Esophagus squamous epithelium (tissue), 5 donors: ENCODE results near the gene GBF1. TPM values are rescaled to one million over a fixed set of nuclear protein-coding genes. Genes with fewer than 3 reads are reported as not detected.

ENCODE experiments used
- DNase-seq: peaks from one replicate; lab custom pipeline; 2025; lab: John Stamatoyannopoulos, UW
- H3K27ac ChIP-seq, 4 donors: fragments of 200-600 bp; sonication (generic); one replicate each; pipeline ENCODE4 v1.5.1; 2016 to 2019; ENCODE audit warnings: mild to moderate bottlenecking in 1 of 4
- H3K27me3 ChIP-seq, 4 donors: fragments of 200-600 bp; sonication (generic); 1 replicate in 3 of 4; 2 replicates in 1 of 4; pipeline versions ENCODE4 v1.5.1 to v1.6.0; 2017 to 2021; ENCODE audit warnings: antibody characterized with exemption in 1 of 4
- H3K36me3 ChIP-seq, 3 donors: fragments of 200-600 bp; sonication (generic); one replicate each; pipeline ENCODE4 v1.5.1; 2016 to 2019
- H3K4me1 ChIP-seq, 3 donors: fragments of 200-600 bp; sonication (generic); one replicate each; pipeline ENCODE4 v1.5.1; 2017 to 2019
- H3K4me3 ChIP-seq, 4 donors: fragments of 200-600 bp; sonication (generic); 1 replicate in 3 of 4; 2 replicates in 1 of 4; pipeline ENCODE4 v1.5.1; 2016 to 2019; ENCODE audit warnings: mild to moderate bottlenecking in 2 of 4, moderate library complexity in 1 of 4
- H3K9me3 ChIP-seq, 3 donors: fragments of 200-600 bp; sonication (generic); one replicate each; pipeline ENCODE4 v1.5.1; 2016 to 2019
- POLR2A ChIP-seq, 4 donors: fragments of 450-650 bp; IDR thresholded peaks; one replicate each; pipeline ENCODE4 v1.6.1; 2017; ENCODE audit warnings: antibody characterized with exemption in 4 of 4, mild to moderate bottlenecking in 4 of 4, moderate library complexity in 3 of 4
- WGBS, 2 donors: methylation state at CpG; one replicate each; pipeline ENCODE4 v1.1.5; 2018; 5-methylcytosine and 5-hydroxymethylcytosine counted together
- intact Hi-C: fragments of 100-400 bp; cut with DNase I; formaldehyde crosslinking; loops from one replicate; pipeline ENCODE4 v1.15.0; 2022
- total RNA-seq, 4 donors: library from RNA; depleted of rRNA; stranded (reverse); fragments of >200 nt; gene quantifications; one replicate each; pipeline ENCODE4 v1.1.0, GENCODE V29; 2016
- TF ChIP-seq, protein P1 (sequence below), 6 experiments: fragments of 450-650 bp in 4 of 6; fragments of 200-600 bp in 2 of 6; sonication (generic) in 2 of 6; IDR thresholded peaks; one replicate each; pipeline ENCODE4 v1.5.1; 2016 to 2019; ENCODE audit warnings: antibody characterized with exemption in 6 of 6, mild to moderate bottlenecking in 4 of 6, moderate library complexity in 4 of 6
- donor health status: DM: yes; HTN: yes; CAD: no.

GBF1 gene
- total RNA-seq, 4 donors from 2014 or later: 22.5 to 39.0 (median 28.6) TPM

GRCh38 chr10:102405108-102405571 lies 159.8 kb downstream of the GBF1 start:
- Histone ChIP-seq H3K27me3 (peaks cover 3 to 41% (median 11%) of the 10 kb centered on the region in 4 donors), H3K27ac (no peak overlapping the region), H3K9me3 (no peaks in the 10 kb centered on the region), H3K4me1 (peaks cover 11 to 40% (median 12%) of the 10 kb centered on the region in 3 donors), H3K36me3 (peaks cover 17 to 32% (median 27%) of the 10 kb centered on the region in 3 donors), H3K4me3 (no peak overlapping the region)
- WGBS, 2 donors: 76 to 95% methylated on average over 8 of the region's 19 CpGs
- no peak for DNase-seq
- TF ChIP-seq, protein P1, sequence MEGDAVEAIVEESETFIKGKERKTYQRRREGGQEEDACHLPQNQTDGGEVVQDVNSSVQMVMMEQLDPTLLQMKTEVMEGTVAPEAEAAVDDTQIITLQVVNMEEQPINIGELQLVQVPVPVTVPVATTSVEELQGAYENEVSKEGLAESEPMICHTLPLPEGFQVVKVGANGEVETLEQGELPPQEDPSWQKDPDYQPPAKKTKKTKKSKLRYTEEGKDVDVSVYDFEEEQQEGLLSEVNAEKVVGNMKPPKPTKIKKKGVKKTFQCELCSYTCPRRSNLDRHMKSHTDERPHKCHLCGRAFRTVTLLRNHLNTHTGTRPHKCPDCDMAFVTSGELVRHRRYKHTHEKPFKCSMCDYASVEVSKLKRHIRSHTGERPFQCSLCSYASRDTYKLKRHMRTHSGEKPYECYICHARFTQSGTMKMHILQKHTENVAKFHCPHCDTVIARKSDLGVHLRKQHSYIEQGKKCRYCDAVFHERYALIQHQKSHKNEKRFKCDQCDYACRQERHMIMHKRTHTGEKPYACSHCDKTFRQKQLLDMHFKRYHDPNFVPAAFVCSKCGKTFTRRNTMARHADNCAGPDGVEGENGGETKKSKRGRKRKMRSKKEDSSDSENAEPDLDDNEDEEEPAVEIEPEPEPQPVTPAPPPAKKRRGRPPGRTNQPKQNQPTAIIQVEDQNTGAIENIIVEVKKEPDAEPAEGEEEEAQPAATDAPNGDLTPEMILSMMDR (IDR thresholded peaks at IDR 0.05): no peak
- no peak for TF ChIP-seq POLR2A (IDR thresholded peaks at IDR 0.05)
- intact Hi-C loops: no loop called here

- peaks cover 13 to 40% (median 15%) of the 10 kb centered on the region in 3 donors for H3K4me1 ChIP-seq
- WGBS, 2 donors: 53 to 56% methylated on average over 5 to 6 of the region's 6 CpGs
- H3K4me3 ChIP-seq: no peak overlapping the region
- intact Hi-C loops: no loop called here
- H3K36me3 ChIP-seq: peaks cover 17 to 27% (median 23%) of the 10 kb centered on the region in 3 donors
- DNase-seq: no peak
- no peaks in the 10 kb centered on the region for H3K9me3 ChIP-seq
- no peak overlapping the region for H3K27ac ChIP-seq
- H3K27me3 ChIP-seq: peaks cover 7 to 46% (median 16%) of the 10 kb centered on the region in 4 donors
- TF ChIP-seq POLR2A (IDR thresholded peaks at IDR 0.05): no peak
Measured at GRCh38 chr10:102405632-102406031, 160.3 kb downstream of the GBF1 start.

DNA sequence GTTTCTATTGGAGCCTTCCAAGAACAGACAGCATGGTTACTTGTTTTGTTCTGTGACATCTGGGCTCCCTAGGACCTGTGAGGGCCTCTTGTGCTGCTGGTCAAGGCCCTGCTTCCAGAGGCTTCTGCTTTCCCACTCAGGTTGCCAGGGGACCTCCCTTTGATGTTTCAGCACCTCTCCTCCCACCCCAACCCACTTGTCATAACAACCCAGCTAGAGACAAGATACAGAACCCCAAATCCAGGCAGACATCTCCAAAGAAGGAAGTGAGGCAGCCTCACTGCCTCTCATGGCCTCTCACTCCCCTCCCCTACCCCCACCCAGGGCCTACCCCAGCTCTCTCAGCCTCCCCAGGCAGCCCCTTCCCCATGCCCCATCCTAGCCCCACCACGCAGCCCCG lies 161.5 kb downstream of the GBF1 start:
- peaks cover 8 to 15% (median 11%) of the 10 kb centered on the region in 3 donors for H3K36me3 ChIP-seq
- intact Hi-C loops: no loop called here
- H3K9me3 ChIP-seq: no peaks in the 10 kb centered on the region
- peaks cover 12 to 34% (median 14%) of the 10 kb centered on the region in 3 donors for H3K4me1 ChIP-seq
- H3K4me3 ChIP-seq: no peak overlapping the region
- H3K27me3 ChIP-seq: peaks cover 7 to 58% (median 26%) of the 10 kb centered on the region in 4 donors
- WGBS, 2 donors: 100% methylated on average over 1 of the region's 2 CpGs; no CpG with 5 or more reads in 1 of the 2 donors
- DNase-seq: no peak
- H3K27ac ChIP-seq: no peak overlapping the region
- TF ChIP-seq POLR2A (IDR thresholded peaks at IDR 0.05): no peak
- TF ChIP-seq, protein P1 (IDR thresholded peaks at IDR 0.05): no peak

DNA sequence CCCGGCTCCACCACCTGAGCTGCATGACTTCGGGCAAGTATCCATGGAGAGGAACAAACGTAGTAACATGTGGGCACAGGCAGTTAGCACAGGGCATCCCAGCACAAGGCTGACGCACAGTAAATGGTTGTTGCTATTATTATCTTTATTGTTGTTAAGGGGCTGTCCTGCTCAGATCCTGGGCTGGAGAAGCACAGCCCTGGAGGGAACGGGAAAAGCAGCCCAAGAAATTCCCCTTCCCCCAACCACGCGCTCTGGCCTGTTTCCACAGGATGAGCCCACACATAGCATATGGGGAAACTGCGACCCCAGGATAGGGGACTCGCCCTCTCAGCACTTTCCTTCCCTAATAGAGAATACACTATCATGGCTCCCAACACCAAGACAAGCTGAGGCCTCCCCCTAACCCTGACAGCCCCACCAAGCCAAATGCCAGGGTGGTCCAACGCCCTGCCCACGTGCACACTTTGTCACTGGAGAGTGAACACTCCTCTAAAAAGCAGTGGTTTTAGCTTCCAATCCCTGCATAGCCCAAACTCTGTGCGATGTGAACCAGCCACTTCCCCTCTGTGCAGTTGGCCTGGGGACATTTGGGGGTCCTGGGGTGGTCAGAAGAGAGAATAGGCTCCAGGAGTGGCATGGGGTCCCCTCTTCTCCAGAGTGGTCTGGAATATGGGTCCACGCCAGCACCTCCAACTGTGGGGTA lies 162.2 kb downstream of the GBF1 start:
- no peak for TF ChIP-seq POLR2A (IDR thresholded peaks at IDR 0.05)
- TF ChIP-seq, protein P1 (IDR thresholded peaks at IDR 0.05): no peak
- Histone ChIP-seq H3K9me3 (no peaks in the 10 kb centered on the region), H3K36me3 (peaks cover under 1 to 7% (median 4%) of the 10 kb centered on the region in 3 donors), H3K27me3 (peaks cover 7 to 65% (median 30%) of the 10 kb centered on the region in 4 donors), H3K4me3 (no peak overlapping the region), H3K27ac (no peak overlapping the region), H3K4me1 (peaks cover 11 to 29% (median 13%) of the 10 kb centered on the region in 3 donors)
- no peak for DNase-seq
- intact Hi-C loops: no loop called here
- WGBS, 2 donors: 64 to 65% methylated on average over 12 to 13 of the region's 13 CpGs

DNA sequence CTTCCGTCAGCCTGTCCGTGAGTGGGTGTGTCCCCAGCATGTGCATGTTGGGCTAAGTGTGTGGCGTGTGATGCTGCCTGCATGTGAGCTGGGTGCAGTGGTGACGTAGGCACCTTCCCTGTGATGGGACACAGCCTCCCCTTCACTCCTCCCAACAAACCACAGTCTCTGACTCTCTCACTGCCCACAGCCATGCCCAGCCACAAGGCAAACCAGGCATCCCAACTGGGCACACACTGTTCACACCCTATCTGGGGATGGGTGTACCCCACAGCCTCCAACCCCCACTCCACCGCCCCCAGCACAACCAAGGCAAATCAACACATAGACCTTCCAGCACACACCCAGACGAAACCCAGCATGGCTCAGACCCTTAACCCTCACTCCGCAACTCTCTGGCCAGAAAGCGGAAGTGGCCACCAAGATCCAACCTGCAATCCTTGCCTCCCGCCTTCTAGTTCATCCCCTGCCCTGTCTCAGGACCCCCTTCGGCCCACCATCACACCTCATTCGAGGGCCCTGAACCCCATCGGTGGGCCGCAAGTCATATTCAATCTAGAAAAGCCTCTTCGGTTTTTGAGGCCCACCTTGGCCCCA lies 162.9 kb downstream of the GBF1 start:
- H3K4me3 ChIP-seq: peak overlapping the region; percentile 29 to 69 (median 45)
- H3K36me3 ChIP-seq: peaks cover 0 to under 1% (median 0%) of the 10 kb centered on the region in 3 donors
- 61 to 70% methylated on average over 12 to 13 of the region's 14 CpGs for WGBS, 2 donors
- TF ChIP-seq, protein P1 (IDR thresholded peaks at IDR 0.05): no peak
- TF ChIP-seq POLR2A (IDR thresholded peaks at IDR 0.05): no peak
- no peaks in the 10 kb centered on the region for H3K9me3 ChIP-seq
- H3K27me3 ChIP-seq: peaks cover 7 to 72% (median 32%) of the 10 kb centered on the region in 4 donors
- no peak overlapping the region for H3K27ac ChIP-seq
- intact Hi-C loops: no loop called here
- peaks cover 11 to 29% (median 13%) of the 10 kb centered on the region in 3 donors for H3K4me1 ChIP-seq
- no peak for DNase-seq
